IPS-18c (cell line): ENCODE results near the gene USH1C.

Experiments
- H3K4me3 ChIP-seq: 2 replicates; pipeline ENCODE4 v1.7.0; 2013; ENCODE audit warnings: low read depth, mild to moderate bottlenecking, low read length, moderate library complexity; ENCODE audit not compliant: insufficient read depth
- H3K9me3 ChIP-seq: one replicate; pipeline ENCODE4 v1.6.1; 2013; ENCODE audit warnings: mild to moderate bottlenecking, low read length, moderate library complexity; ENCODE audit not compliant: control insufficient read depth, insufficient read depth

The USH1C gene

GRCh38 chr11:17519061-17519885 lies 24.9 kb downstream of the USH1C start:
- Histone ChIP-seq H3K4me3 (no peak overlapping the region), H3K9me3 (peaks cover 2% of the 10 kb centered on the region)

- peaks cover 2% of the 10 kb centered on the region for H3K9me3 ChIP-seq
- H3K4me3 ChIP-seq, result no peak overlapping the region
These were observed 25.9 kb downstream of the USH1C start for GRCh38 chr11:17518366-17518765.

GRCh38 chr11:17517186-17517585 lies 27.0 kb downstream of the USH1C start:
- H3K4me3 ChIP-seq, result no peak overlapping the region
- H3K9me3 ChIP-seq, result peaks cover 2% of the 10 kb centered on the region

GRCh38 chr11:17516551-17517150 lies 27.6 kb downstream of the USH1C start:
- no peak overlapping the region for H3K4me3 ChIP-seq

GRCh38 chr11:17515443-17516176 lies 28.6 kb downstream of the USH1C start:
- no peak overlapping the region for H3K4me3 ChIP-seq
- H3K9me3 ChIP-seq, result no peaks in the 10 kb centered on the region

More at GRCh38 chr11:17516551-17517150, 27.6 kb downstream of the USH1C start:
- no peaks in the 10 kb centered on the region for H3K9me3 ChIP-seq

GRCh38 chr11:17514476-17514875 lies 29.7 kb downstream of the USH1C start:
- Histone ChIP-seq H3K9me3 (no peaks in the 10 kb centered on the region), H3K4me3 (no peak overlapping the region)

- Histone ChIP-seq H3K9me3 (no peaks in the 10 kb centered on the region), H3K4me3 (no peak overlapping the region)
These were observed 30.4 kb downstream of the USH1C start for GRCh38 chr11:17513853-17514252.

GRCh38 chr11:17512101-17512500 lies 32.1 kb downstream of the USH1C start:
- Histone ChIP-seq H3K4me3 (no peak overlapping the region), H3K9me3 (no peaks in the 10 kb centered on the region)

GRCh38 chr11:17511571-17511970 lies 32.6 kb downstream of the USH1C start:
- no peaks in the 10 kb centered on the region for H3K9me3 ChIP-seq
- H3K4me3 ChIP-seq, result no peak overlapping the region

- no peaks in the 10 kb centered on the region for H3K9me3 ChIP-seq
- H3K4me3 ChIP-seq, result no peak overlapping the region
These were observed 33.6 kb downstream of the USH1C start for GRCh38 chr11:17510507-17511206.

GRCh38 chr11:17508791-17509190 lies 35.4 kb downstream of the USH1C start:
- Histone ChIP-seq H3K4me3 (no peak overlapping the region), H3K9me3 (no peaks in the 10 kb centered on the region)

GRCh38 chr11:17508306-17508705 lies 35.9 kb downstream of the USH1C start:
- no peak overlapping the region for H3K4me3 ChIP-seq
- H3K9me3 ChIP-seq, result no peaks in the 10 kb centered on the region

GRCh38 chr11:17507773-17508172 lies 36.4 kb downstream of the USH1C start:
- no peaks in the 10 kb centered on the region for H3K9me3 ChIP-seq
- no peak overlapping the region for H3K4me3 ChIP-seq

- H3K4me3 ChIP-seq, result no peak overlapping the region
- no peaks in the 10 kb centered on the region for H3K9me3 ChIP-seq
These were observed 37.3 kb downstream of the USH1C start for GRCh38 chr11:17506942-17507341.

- no peaks in the 10 kb centered on the region for H3K9me3 ChIP-seq
- no peak overlapping the region for H3K4me3 ChIP-seq
These were observed 37.9 kb downstream of the USH1C start for GRCh38 chr11:17506314-17506713.

GRCh38 chr11:17505146-17505545 lies 39.1 kb downstream of the USH1C start:
- H3K4me3 ChIP-seq, result no peak overlapping the region
- H3K9me3 ChIP-seq, result no peaks in the 10 kb centered on the region

GRCh38 chr11:17504330-17505107 lies 39.7 kb downstream of the USH1C start:
- Histone ChIP-seq H3K4me3 (no peak overlapping the region), H3K9me3 (no peaks in the 10 kb centered on the region)
